A549 (cell line): ENCODE data around the gene ZNF580. TPM values are rescaled to one million over a fixed set of nuclear protein-coding genes. Genes with fewer than 3 reads are reported as not detected.

Experiments
- ATAC-seq, 2 experiments: fragments of 200-7000 bp in 1 of 2; fragments of >200 bp in 1 of 2; cut with Nextera tagmentation in 1 of 2; cut with Tn5 transposase in 1 of 2; 3 replicates each; pipeline versions ENCODE4 v1.8.0 to v1.9.1; 2018 to 2020; ENCODE audit warnings: mild to moderate bottlenecking in 1 of 2, moderate library complexity in 1 of 2
- CTCF ChIA-PET: fragments of 300-600 bp; sonication (Branson Sonifier 250); formaldehyde crosslinking; extraction: SDS; loops from one replicate; lab custom pipeline; 2021; ENCODE audit warnings: antibody characterized with exemption, inconsistent platforms; lab: Yijun Ruan, JAX
- POLR2A ChIA-PET: fragments of 350-600 bp; formaldehyde crosslinking; extraction: SDS; loops from one replicate; lab custom pipeline; 2021; ENCODE audit warnings: antibody characterized with exemption, inconsistent platforms; lab: Yijun Ruan, JAX
- DNase-seq, 2 experiments: peaks; one replicate each; pipeline versions ENCODE4 v3.0.0 to v3.0.0-alpha.2; 2011 to 2016; ENCODE audit warnings: low read depth in 1 of 2, low spot score in 1 of 2
- FAIRE-seq: peaks from 2 replicates; lab custom pipeline; 2011; peaks lifted over from hg19 to GRCh38; lab: Jason Lieb, UNC
- H3K27ac ChIP-seq, 2 experiments: fragments of >200 bp; sonication (Bioruptor Twin); formaldehyde crosslinking; 3 replicates each; pipeline ENCODE4 v1.5.1; 2016 to 2017
- H3K4me1 ChIP-seq: fragments of >200 bp; sonication (Bioruptor Twin); formaldehyde crosslinking; 3 replicates; pipeline ENCODE4 v1.6.1; 2016
- H3K4me2 ChIP-seq: fragments of >200 bp; sonication (Bioruptor Twin); formaldehyde crosslinking; 3 replicates; pipeline ENCODE4 v1.6.1; 2016
- H3K4me3 ChIP-seq: fragments of >200 bp; sonication (Bioruptor Twin); formaldehyde crosslinking; 3 replicates; pipeline ENCODE4 v1.5.1; 2016
- H3K9me3 ChIP-seq: fragments of >200 bp; sonication (Bioruptor Twin); formaldehyde crosslinking; 3 replicates; pipeline ENCODE4 v1.6.1; 2016
- CBX2 ChIP-seq: fragments of 200-600 bp; sonication (generic); IDR thresholded peaks from 2 replicates; pipeline ENCODE4 v1.6.1; 2016; ENCODE audit warnings: low read depth, mild to moderate bottlenecking, borderline replicate concordance
- CTCF ChIP-seq: fragments of >200 bp; sonication (Bioruptor Twin); formaldehyde crosslinking; IDR thresholded peaks from 3 replicates; pipeline ENCODE4 v1.5.1; 2016
- FOSB ChIP-seq: fragments of 250-450 bp; sonication (Bioruptor Pico); IDR thresholded peaks from 2 replicates; pipeline ENCODE4 v1.5.0; 2020; ENCODE audit warnings: mild to moderate bottlenecking, moderate library complexity
- FOXS1 ChIP-seq: fragments of 250-450 bp; sonication (Bioruptor Pico); IDR thresholded peaks from 2 replicates; pipeline ENCODE4 v1.5.0; 2020; ENCODE audit warnings: mild to moderate bottlenecking, moderate library complexity
- HES2 ChIP-seq: fragments of >200 bp; sonication (Bioruptor Twin); formaldehyde crosslinking; IDR thresholded peaks from 2 replicates; pipeline ENCODE4 v1.6.1; 2016
- HMGXB4 ChIP-seq: fragments of 250-450 bp; sonication (Bioruptor Pico); IDR thresholded peaks from 2 replicates; pipeline ENCODE4 v1.5.0; 2021; ENCODE audit warnings: mild to moderate bottlenecking, moderate library complexity, borderline replicate concordance
- HOXB5 ChIP-seq: fragments of 250-450 bp; sonication (Bioruptor Pico); IDR thresholded peaks from 2 replicates; pipeline ENCODE4 v1.5.0; 2020; ENCODE audit warnings: mild to moderate bottlenecking, moderate library complexity
- MAX ChIP-seq: IDR thresholded peaks from 2 replicates; pipeline ENCODE4 v1.6.1; 2012
- NR3C1 ChIP-seq: fragments of >200 bp; sonication (Bioruptor Twin); formaldehyde crosslinking; IDR thresholded peaks from 3 replicates; pipeline ENCODE4 v1.6.1; 2017
- PBX3 ChIP-seq: IDR thresholded peaks from 2 replicates; pipeline ENCODE4 v1.6.1; 2012
- PHF8 ChIP-seq: fragments of 200-600 bp; sonication (generic); IDR thresholded peaks from 2 replicates; pipeline ENCODE4 v1.6.1; 2016; ENCODE audit warnings: low read depth, mild to moderate bottlenecking, antibody characterized with exemption, moderate library complexity, borderline replicate concordance
- RAD21 ChIP-seq, 2 experiments: fragments of >200 bp in 1 of 2; sonication (Bioruptor Twin) in 1 of 2; formaldehyde crosslinking in 1 of 2; IDR thresholded peaks in 1 of 2; conservative IDR thresholded peaks in 1 of 2; 2 replicates in 1 of 2; 3 replicates in 1 of 2; pipeline ENCODE4 v1.6.1; 2012 to 2018; ENCODE audit warnings: inconsistent platforms in 1 of 2
- RCOR1 ChIP-seq: fragments of 150-350 bp; IDR thresholded peaks from 2 replicates; pipeline ENCODE4 v1.6.1; 2014; ENCODE audit warnings: antibody characterized with exemption, low read length, low read depth
- REST ChIP-seq: fragments of 200-600 bp; sonication (generic); IDR thresholded peaks from 2 replicates; pipeline ENCODE4 v1.6.1; 2016; ENCODE audit warnings: antibody characterized with exemption, mild to moderate bottlenecking, moderate library complexity
- RNF2 ChIP-seq: fragments of 200-600 bp; sonication (generic); IDR thresholded peaks from 2 replicates; pipeline ENCODE4 v1.6.1; 2016; ENCODE audit warnings: low read depth, mild to moderate bottlenecking, antibody characterized with exemption, moderate library complexity, borderline replicate concordance
- SREBF2 ChIP-seq: fragments of 450-650 bp; IDR thresholded peaks from 2 replicates; pipeline ENCODE4 v1.6.1; 2014; ENCODE audit warnings: mild to moderate bottlenecking, moderate library complexity
- TP53 ChIP-seq: fragments of 250-450 bp; sonication (Bioruptor Pico); IDR thresholded peaks from 2 replicates; pipeline ENCODE4 v1.5.0; 2021; ENCODE audit warnings: mild to moderate bottlenecking, moderate library complexity
- USF2 ChIP-seq: fragments of 450-650 bp; IDR thresholded peaks from 2 replicates; pipeline ENCODE4 v1.6.1; 2014; ENCODE audit warnings: antibody characterized with exemption
- ZSCAN20 ChIP-seq: fragments of 250-450 bp; sonication (Bioruptor Pico); IDR thresholded peaks from 2 replicates; pipeline ENCODE4 v1.8.0; 2022; ENCODE audit warnings: mild to moderate bottlenecking, moderate library complexity
- WGBS: methylation state at CpG from one replicate; pipeline ENCODE4 v1.1.6; 2017; ENCODE audit errors: missing lambda C conversion rate; 5-methylcytosine and 5-hydroxymethylcytosine counted together
- polyA plus RNA-seq, 4 experiments: library from polyadenylated mRNA; depleted of rRNA in 3 of 4; stranded (reverse); fragments of >200 nt; fragmentation: RNase III in 1 of 4; extraction: RNeasy Plus Mini Kit Qiagen cat#74134 plus additional on column Dnase treatment in 1 of 4; gene quantifications; 2 replicates in 3 of 4; 3 replicates in 1 of 4; pipeline ENCODE4 v1.2.3, GENCODE V29; 2011 to 2017

ZNF580 gene
- polyA plus RNA-seq, 2 of the 4 experiments (the other 2 are of a cell fraction), result 9.2 to 52.8 TPM

- H3K27ac ChIP-seq, result peak overlapping the region in 1 of 2 experiments; percentile 96; a peak in 3 of 6 replicates
- TF ChIP-seq CBX2 (no peak), PBX3 (no peak), HES2 (no peak), HOXB5 (CRISPR knock-in tag) (no peak), SREBF2 (no peak), CTCF (no peak), RAD21 (conservative IDR thresholded peaks at IDR 0.05 in 1 of 2, IDR thresholded peaks at IDR 0.05 in 1 of 2) (no peak), PHF8 (no peak), RCOR1 (no peak), NR3C1 (no peak), MAX (no peak), ZSCAN20 (CRISPR knock-in tag) (no peak)
- H3K4me3 ChIP-seq, result no peak overlapping the region
- ChIA-PET POLR2A (interaction anchor here (0.8 kb wide), 1 partner anchor 19 kb away, joined by 4 read pairs; no protein-coding TSS in a partner anchor), CTCF (interaction anchor here (0.9 to 10.0 kb wide), 3 partner anchors 20 to 42 kb away, joined by 4 to 97 read pairs (median 4); partner anchors contain the start of gene U2AF2)
- 85% methylated on average over 9 of the region's 9 CpGs for WGBS
- no peaks in the 10 kb centered on the region for H3K9me3 ChIP-seq
- FAIRE-seq (no peak), DNase-seq (no peak), ATAC-seq (no peak)
- H3K4me2 ChIP-seq, result peak overlapping the region; percentile 97; the same call in 2 of the 3 replicates
- H3K4me1 ChIP-seq, result peaks cover 66% of the 10 kb centered on the region
Observed at GRCh38 chr19:55673465-55673864, 32.7 kb downstream of the ZNF580 start.

GRCh38 chr19:55673889-55674288, 33.1 kb downstream of the ZNF580 start:
- ChIA-PET CTCF (interaction anchor here (1.3 kb wide), 1 partner anchor 42 kb away, joined by 4 read pairs; no protein-coding TSS in a partner anchor), POLR2A (no interaction called here)
- WGBS, result 85% methylated on average over 9 of the region's 15 CpGs
- Histone ChIP-seq H3K27ac (peak overlapping the region in 1 of 2 experiments; percentile 96; a peak in 3 of 6 replicates), H3K4me2 (peak overlapping the region; percentile 97), H3K4me3 (peak overlapping the region; percentile 93; the same call in 1 of the 3 replicates), H3K4me1 (peaks cover 65% of the 10 kb centered on the region), H3K9me3 (no peaks in the 10 kb centered on the region)
- no peak for TF ChIP-seq RNF2
- no peak for TF ChIP-seq FOSB
- TF ChIP-seq NR3C1, result no peak
- TF ChIP-seq FOXS1 (CRISPR knock-in tag), result no peak
- TF ChIP-seq REST, result no peak
- no peak for TF ChIP-seq TP53 (CRISPR knock-in tag)
- TF ChIP-seq RAD21 (conservative IDR thresholded peaks at IDR 0.05 in 1 of 2, IDR thresholded peaks at IDR 0.05 in 1 of 2), result no peak
- no peak for TF ChIP-seq USF2
- TF ChIP-seq HMGXB4 (CRISPR knock-in tag), result no peak
- DNase-seq (no peak), ATAC-seq (no peak), FAIRE-seq (no peak)
